Measurements from ENCODE around the gene LRP1B.

DNA sequence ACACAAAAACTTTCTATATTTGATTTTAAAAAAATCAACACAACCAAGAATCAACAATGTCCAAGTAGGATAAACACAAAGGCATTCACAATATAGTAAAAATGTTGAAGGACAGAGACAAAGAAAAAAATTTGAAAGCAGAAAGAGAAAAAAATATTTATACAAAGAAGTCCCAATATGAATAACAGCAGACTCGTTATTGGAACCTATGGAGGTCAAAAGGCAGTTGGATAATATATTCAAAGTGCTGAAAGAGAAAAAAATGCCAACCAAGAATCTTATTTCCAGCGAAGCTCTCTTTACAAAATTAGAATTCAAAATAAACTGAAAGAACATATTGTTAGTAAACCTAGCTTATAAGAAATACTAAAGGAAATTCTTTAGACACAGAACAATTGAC lies 859.5 kb downstream of the LRP1B start:
- TF ChIP-seq POLR2A (IDR thresholded peaks at IDR 0.05) (no peak), CTCF (IDR thresholded peaks at IDR 0.05 in 4 of 5, conservative IDR thresholded peaks at IDR 0.05 in 1 of 5) (no peak)
